ENCODE results near the gene PRF1.

The PRF1 gene

GRCh38 chr10:70564901-70565351 lies 37.6 kb downstream of the PRF1 start:
- DNase-seq (ENCODE audit: insufficient read length, low spot score) (no peak), FAIRE-seq (no peak)
- no peak for TF ChIP-seq CTCF (IDR thresholded peaks at IDR 0.05; ENCODE audit: insufficient read depth, missing control alignments)

GRCh38 chr10:70564113-70564725 lies 38.3 kb downstream of the PRF1 start:
- no peak for TF ChIP-seq CTCF (IDR thresholded peaks at IDR 0.05; ENCODE audit: insufficient read depth, missing control alignments)
- FAIRE-seq (no peak), DNase-seq (ENCODE audit: insufficient read length, low spot score) (no peak)

GRCh38 chr10:70563230-70563629 lies 39.3 kb downstream of the PRF1 start:
- FAIRE-seq = no peak

DNA sequence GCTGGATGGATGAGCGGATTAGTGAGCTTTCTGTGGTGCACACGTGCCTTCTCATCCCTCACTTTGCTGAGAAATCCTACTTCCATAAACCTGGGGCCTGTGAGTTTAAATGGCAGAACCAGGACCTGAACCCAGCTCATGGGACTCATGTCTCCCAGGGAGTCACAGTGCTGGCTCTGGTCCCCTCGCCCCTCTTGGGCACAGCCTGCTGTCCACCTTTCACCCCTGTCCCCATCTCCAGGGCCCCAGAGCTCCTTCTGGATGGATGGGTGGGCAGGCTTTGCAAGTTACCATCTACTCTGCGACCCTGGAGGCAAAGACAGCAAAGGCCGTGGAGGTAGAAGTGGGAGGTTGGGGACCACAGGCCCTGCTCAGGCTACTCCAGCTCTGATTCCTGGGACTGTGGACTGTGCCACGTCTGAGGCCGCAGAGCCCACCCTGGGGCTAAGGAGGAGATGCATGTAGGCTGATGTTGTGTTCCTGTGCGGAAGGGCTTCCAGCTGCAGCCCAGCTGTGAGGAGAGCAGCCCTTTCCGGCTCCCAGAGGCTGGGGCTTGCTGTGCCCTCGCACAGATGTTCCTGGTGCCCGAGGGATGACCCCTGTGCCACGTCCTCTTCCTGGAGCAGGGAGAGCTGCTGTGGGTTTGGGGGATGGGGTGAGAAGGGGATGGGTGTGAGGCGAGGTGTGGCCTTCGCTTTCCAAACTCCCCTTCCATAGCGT lies 40.3 kb downstream of the PRF1 start:
- DNase-seq (ENCODE audit: insufficient read length, low spot score) = no peak
- no peak for FAIRE-seq
- no peak for TF ChIP-seq CTCF (IDR thresholded peaks at IDR 0.05; ENCODE audit: insufficient read depth, missing control alignments)

More at GRCh38 chr10:70563230-70563629, 39.3 kb downstream of the PRF1 start:
- DNase-seq (ENCODE audit: insufficient read length, low spot score) = no peak
- no peak for TF ChIP-seq CTCF (IDR thresholded peaks at IDR 0.05; ENCODE audit: insufficient read depth, missing control alignments)

DNA sequence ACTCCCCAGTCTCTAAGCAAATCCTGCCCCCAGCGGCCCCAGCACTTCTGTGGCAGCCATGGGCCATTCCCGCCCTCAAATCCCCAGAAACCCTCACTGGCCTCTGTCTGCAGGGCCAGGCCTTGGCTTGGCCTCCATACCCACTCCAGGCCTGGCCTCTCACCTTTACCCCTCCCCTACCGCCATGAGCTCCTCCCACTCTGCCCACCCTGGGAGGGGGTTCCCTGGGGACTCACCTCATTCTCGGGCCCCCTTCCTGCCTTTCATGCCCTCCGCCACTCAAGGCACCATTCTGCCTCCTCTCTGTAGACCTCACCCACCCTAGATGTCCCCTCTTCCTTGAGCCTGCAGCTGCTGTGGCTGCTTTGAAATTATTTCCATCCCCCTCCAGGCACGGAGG lies 41.0 kb downstream of the PRF1 start:
- no peak for TF ChIP-seq CTCF (IDR thresholded peaks at IDR 0.05; ENCODE audit: insufficient read depth, missing control alignments)
- DNase-seq (ENCODE audit: insufficient read length, low spot score) (no peak), FAIRE-seq (no peak)

DNA sequence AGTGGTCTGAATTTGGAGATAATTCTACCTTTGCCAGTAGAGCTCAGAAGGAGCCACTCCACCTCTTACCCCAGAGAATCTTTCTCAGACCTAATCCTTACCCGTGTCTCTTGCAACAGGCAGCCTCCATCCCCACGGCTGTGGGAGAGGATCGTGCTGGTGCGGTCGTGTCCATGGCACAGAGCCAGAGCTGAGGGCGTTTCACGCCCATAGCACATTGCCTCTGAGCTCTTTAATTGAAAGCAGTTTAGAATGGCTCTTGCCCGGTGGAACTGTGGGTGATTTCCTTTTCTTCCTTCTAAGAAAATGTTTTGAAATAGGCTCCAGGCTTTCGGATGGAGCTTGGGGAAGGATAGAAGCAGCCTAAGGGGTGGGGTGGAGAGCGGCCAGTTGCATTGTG lies 41.5 kb downstream of the PRF1 start:
- DNase-seq (ENCODE audit: insufficient read length, low spot score) (no peak), FAIRE-seq (no peak)
- TF ChIP-seq CTCF (IDR thresholded peaks at IDR 0.05; ENCODE audit: insufficient read depth, missing control alignments) = no peak

DNA sequence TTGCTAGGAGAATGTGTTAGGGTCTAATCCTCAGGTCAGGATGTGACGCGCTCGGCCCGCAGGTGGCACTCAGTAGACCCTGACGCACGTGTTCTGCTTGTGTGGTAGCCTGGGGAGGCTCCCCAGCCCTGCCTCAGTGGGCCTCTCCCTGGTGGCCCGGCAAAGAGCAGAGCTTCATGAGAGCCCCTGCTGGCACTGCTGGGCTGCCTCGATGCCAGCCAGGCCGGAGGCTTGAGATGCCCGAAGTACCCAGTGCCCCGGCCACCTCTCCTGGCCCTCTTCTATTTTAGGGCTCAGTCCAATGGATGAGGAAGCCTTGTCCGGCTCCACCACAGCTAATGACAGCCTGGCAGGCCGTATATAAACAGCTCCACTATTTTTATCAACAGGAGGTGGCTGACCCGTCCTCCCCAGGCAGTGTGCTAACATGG lies 42.0 kb downstream of the PRF1 start:
- FAIRE-seq = no peak
- DNase-seq (ENCODE audit: insufficient read length, low spot score) = no peak
- no peak for TF ChIP-seq CTCF (IDR thresholded peaks at IDR 0.05; ENCODE audit: insufficient read depth, missing control alignments)
